Measurements from ENCODE around the gene RBP5.

RBP5 gene

DNA sequence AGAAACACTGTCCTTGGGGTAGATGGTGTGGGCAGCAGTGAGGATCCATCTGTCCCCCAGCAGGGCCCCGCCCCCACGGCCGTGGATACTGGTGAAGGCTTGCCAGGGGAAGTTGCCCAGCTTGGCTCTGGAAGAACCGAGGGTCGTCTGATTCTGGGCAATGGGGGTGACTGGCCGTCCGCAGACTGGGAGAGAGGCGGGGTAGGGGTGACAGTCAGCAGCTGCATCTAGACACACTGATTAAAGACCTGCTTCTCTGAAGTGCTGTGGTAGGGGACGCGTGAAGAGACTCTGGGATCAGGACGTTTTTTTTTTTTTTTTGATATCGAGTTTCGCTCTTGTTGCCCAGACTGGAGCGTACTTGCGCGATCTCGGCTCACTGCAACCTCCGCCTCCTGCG lies 31.7 kb downstream of the RBP5 start:
- TF ChIP-seq, protein P1, sequence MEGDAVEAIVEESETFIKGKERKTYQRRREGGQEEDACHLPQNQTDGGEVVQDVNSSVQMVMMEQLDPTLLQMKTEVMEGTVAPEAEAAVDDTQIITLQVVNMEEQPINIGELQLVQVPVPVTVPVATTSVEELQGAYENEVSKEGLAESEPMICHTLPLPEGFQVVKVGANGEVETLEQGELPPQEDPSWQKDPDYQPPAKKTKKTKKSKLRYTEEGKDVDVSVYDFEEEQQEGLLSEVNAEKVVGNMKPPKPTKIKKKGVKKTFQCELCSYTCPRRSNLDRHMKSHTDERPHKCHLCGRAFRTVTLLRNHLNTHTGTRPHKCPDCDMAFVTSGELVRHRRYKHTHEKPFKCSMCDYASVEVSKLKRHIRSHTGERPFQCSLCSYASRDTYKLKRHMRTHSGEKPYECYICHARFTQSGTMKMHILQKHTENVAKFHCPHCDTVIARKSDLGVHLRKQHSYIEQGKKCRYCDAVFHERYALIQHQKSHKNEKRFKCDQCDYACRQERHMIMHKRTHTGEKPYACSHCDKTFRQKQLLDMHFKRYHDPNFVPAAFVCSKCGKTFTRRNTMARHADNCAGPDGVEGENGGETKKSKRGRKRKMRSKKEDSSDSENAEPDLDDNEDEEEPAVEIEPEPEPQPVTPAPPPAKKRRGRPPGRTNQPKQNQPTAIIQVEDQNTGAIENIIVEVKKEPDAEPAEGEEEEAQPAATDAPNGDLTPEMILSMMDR (conservative IDR thresholded peaks at IDR 0.05), result no peak
- no peak overlapping the region for H3K27ac ChIP-seq

DNA sequence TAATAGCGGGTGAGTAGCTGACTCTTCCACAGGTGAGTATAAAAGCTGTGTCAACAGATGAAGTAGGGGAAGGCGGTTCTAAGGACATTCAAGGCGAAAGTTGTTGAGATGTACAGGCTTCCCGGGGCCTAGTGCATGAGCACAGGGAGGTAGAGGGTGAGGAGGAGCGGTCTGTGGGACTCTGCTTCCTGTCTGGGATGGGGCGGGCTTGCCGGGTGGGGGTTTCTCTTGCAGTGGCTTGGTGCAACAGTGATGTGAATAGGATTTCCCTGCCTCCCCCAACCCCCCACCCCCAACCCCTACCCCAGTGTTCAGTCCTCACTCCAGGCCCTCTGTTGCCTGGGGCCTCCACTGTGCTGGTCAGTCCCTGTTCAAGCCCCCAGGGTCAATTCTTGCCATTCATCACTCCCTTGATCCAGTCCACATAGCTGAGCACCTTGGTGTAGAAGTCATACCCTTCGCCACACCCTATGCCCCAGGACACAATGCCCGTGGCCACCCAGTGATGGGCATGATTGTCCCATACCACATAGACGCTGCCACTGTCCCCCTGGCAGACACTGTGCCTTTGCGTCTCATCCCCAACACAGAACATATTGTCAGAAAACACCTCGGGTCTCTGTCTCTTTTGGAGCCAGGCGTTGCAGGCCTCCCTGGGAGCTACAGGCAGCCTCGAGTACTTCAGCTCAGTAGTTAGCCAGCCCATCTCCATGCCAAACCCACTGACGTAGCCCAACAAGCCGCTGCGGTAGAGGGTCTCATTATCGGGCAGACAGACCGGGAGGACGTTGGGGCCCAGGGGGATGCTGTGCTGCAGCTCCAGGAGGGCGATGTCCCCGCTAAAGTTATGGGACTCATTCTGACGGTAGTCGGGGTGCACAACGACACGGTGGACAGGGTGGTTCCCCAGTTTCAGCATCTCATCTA lies 32.4 kb downstream of the RBP5 start:
- no peak overlapping the region for H3K27ac ChIP-seq
- TF ChIP-seq, protein P1 (conservative IDR thresholded peaks at IDR 0.05), result no peak

DNA sequence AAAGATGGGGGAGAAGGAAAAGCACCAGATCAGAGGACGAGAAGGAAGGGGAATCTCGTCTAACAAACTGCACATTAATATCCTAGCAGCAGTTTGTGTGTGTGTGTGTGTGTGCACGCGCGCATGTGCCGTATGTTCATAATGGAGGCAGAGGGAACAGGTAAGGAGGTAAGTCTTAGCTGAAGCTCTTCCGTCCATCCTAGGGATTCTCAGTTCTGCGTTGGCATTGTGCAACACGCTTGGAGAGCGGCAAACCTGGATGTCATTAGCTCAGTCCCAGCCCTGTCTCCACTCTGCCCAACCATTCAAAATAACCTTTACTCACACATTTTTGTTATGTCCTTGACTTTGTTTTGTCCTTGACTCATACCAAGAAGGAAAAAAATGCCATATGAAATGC lies 34.8 kb downstream of the RBP5 start:
- H3K27ac ChIP-seq, result no peak overlapping the region
- TF ChIP-seq, protein P1 (conservative IDR thresholded peaks at IDR 0.05), result no peak

DNA sequence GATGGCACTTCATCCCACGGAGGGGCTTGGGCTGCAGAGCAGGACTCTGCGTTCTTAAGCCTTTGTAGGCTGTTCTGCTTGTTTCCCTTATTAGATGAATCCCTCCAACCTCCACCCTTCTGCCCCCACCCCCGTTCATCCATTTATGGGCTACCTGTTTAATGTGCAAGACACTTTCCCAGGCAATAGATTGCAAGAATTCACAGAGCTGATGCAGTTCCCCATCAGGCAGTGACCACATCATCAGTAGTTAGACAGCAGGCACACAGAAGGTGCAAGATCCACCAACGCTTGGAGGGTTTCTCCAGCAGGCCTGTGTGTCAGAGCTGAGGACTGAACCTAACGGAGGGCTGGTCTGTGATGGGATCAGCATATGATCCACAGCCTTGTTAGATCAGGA lies 35.2 kb downstream of the RBP5 start:
- TF ChIP-seq, protein P1 (conservative IDR thresholded peaks at IDR 0.05), result no peak
- no peak overlapping the region for H3K27ac ChIP-seq

DNA sequence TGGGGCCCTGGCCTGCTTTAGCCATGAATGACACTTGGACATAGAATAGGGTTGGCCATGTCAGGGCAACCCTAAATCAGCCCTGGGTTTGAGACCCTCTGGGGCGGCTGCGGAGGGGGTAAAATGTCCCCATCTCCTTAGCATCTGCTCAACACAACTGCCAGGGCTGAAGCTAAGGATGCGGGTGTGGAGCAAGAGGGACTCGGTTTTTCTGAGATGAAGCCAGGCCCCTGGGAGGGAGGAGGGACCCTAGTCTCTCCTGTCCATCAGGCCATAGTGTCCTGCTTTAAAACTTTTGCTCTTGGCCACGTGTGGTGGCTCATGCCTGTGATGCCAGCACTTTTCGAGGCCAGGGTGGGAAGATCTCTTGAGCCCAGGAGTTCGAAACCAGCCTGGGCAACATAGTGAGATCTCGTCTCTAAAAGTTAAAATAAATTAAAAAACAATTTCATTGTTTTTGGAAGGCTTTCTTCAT lies 35.7 kb downstream of the RBP5 start:
- no peak overlapping the region; the same call in 1 of the 2 replicates for H3K27ac ChIP-seq
- TF ChIP-seq, protein P1 (conservative IDR thresholded peaks at IDR 0.05), result no peak

DNA sequence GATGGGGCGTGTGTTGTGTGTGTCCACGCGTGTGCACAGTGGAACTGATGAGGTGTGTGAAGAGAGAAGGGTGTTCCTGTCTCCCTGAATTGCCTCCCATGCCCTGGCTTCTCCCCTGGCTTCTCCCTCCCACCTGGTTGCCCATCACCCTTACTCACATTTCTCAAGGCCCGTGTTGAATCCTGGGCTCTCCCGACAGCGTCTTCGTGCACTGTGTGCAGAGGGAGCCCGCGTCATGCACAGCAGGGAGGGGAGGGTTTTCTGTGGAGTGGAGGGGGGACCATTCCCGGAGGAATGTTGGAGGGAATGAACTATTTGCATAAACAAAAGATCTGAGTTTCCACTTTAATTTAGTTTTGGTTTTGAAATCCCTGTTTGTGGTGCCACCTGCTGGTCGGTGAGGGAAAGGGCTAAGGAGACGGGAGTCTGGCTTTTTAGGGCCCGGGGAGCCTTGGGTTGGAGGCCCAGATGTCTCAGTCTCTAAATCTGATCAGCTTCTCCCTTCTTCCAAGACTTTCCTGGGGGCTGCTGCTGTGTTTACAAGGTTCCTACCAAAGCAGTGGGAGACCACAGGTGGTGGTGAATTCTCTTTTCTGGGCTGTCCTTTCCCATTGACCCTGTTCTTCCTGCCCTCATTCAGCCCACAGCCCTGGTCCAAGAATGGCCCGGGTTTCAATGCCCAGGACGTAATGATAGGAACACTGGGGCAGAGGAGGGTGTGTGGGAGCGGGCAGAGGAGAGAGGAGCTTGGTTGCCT lies 36.3 kb downstream of the RBP5 start, which contains the start of gene C1R:
Gene C1R (minus strand): TSS at position 217 of the 757 bp plus-strand sequence. CDS start 57 bp downstream, at position 160.
- TF ChIP-seq, protein P1 (conservative IDR thresholded peaks at IDR 0.05), result peak; percentile 93
- H3K27ac ChIP-seq, result peak within 1 kb of the TSS; percentile 62; the same call in 1 of the 2 replicates

DNA sequence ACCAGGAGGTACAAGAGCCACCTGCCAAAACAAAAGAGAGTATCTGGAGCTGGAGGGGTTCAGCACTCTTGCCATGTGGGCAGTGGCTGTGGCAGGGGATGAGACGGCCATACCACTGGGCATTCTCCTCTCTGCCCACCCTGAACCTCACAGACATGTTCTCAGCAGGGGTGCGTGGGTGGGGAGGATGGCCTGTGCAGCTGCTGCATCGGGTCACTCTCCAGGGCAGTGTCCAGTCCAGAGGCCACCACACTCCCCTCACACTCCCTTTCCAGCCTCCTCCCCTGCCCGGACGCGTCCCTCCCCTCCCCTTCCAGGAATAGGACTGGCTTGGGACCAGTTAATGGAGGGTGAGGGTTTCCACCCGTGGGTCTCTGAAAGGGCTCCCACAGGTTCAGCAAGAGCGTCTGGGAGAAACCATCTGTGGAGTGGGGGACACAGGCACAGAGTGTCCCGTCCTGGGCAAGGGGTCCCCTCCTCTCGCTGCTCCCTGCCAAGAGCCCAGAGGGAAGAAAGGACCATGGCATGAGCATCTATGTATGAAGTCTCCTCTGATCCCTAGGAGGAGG lies 36.9 kb downstream of the RBP5 start:
- H3K27ac ChIP-seq, result peak overlapping the region; percentile 62; the same call in 1 of the 2 replicates
- TF ChIP-seq, protein P1 (conservative IDR thresholded peaks at IDR 0.05), result no peak
